ENCODE measurements around the gene SNED1.

DNA sequence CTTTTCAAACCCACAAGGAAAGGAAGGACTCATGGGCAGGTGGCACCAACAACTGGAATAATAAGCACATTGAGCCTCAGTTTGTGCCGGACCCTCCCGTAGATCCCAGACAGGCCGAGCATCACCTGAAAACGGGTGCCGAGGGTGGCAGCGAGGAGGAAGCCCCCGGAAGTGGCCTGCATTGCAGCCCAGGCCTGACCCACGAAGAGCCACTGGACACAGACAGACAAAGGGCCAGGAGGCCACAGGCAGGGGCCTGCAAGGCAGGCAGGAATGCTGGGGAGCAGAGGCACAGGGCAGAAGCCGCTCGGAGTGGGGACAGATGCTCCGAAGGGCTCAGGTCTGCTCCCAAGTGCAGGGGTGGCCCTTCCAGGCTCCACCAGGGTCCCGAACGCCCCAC is 71.9 kb downstream of the SNED1 start:
- TF ChIP-seq CTCF (IDR thresholded peaks at IDR 0.05 in 2 of 3, conservative IDR thresholded peaks at IDR 0.05 in 1 of 3; ENCODE audit: insufficient read depth in 2 of 3, low read depth in 1 of 3, low read length in 3 of 3) = no peak
- TF ChIP-seq MAFK (IDR thresholded peaks at IDR 0.05; ENCODE audit: low read length) = no peak
